T-helper 17 cell (primary cell): ENCODE measurements around the gene RPS16. TPM values are rescaled to one million over a fixed set of nuclear protein-coding genes. Genes with fewer than 3 reads are reported as not detected.
A peak's percentile ranks its signal among the peaks of the same experiment; 100 is the strongest.
"Not testable (repeated sequence)": the region's sequence is repeated elsewhere in the genome, so short reads cannot be mapped to it uniquely, and the experiment has no call there.

Experiments
- ATAC-seq: fragments of 150-1000 bp; cut with Tn5 transposase; 2 replicates; pipeline ENCODE4 v1.10.0; 2021; ENCODE audit warnings: mild to moderate bottlenecking, moderate library complexity
- DNase-seq, 3 donors: peaks; one replicate each; pipeline versions ENCODE4 v3.0.0 to v3.0.0-alpha.2; 2020 to 2021
- H3K9me3 ChIP-seq: one replicate; pipeline ENCODE4 v1.7.0; 2013; ENCODE audit warnings: low read length, mild to moderate bottlenecking; ENCODE audit not compliant: control insufficient read depth, poor library complexity, severe bottlenecking
- H3K27ac Mint-ChIP-seq: one replicate; pipeline ENCODE4 v1.8.0; 2022; ENCODE audit warnings: mild to moderate bottlenecking, moderate library complexity, mixed read lengths
- H3K27me3 Mint-ChIP-seq: one replicate; pipeline ENCODE4 v1.8.0; 2022; ENCODE audit warnings: mixed read lengths
- H3K36me3 Mint-ChIP-seq: one replicate; pipeline ENCODE4 v1.8.0; 2022; ENCODE audit warnings: low read depth, mixed read lengths
- H3K4me1 Mint-ChIP-seq: one replicate; pipeline ENCODE4 v1.8.0; 2022; ENCODE audit warnings: mild to moderate bottlenecking, mixed read lengths
- H3K4me3 Mint-ChIP-seq: one replicate; pipeline ENCODE4 v1.8.0; 2022; ENCODE audit warnings: mild to moderate bottlenecking, moderate library complexity, mixed read lengths
- total RNA-seq, 4 donors: library from RNA in 2 of 4; stranded (reverse) in 2 of 4; gene quantifications; one replicate each; pipeline ENCODE4 v1.2.3 and lab custom pipeline; 2022 to 2026

The RPS16 gene
- total RNA-seq, 2 donors from 2014 or later = 3,790 to 3,904 TPM

DNA sequence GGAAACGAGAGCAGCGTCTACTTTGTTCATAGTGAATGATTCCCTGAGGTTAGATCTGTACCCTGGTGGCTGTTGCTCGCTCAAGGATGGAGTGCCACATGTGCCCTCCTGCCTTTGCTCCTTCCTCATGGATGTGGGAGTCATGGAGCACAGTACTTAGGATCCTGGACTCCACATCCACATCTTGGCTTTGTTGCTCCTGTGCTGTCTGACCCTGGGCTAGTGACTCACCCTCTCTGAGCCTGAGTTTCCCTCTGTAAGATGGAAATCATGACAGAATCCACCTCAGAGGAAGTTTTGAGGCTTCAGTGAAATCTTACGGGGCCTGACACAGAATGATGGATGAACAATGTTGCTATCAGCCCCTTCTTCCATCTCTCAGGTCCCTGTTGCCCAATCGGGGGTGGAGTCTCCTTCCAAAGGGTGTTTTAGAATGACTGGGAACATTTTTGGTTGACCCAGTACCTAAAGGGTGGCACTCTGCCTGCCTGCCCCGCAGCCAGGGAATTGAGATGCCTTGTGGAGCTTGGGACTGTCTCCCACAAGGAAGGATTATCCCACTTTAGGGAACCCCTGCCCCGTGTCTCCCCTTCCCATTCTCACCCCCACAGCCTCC is 35.1 kb upstream of the RPS16 start:
- H3K4me1 Mint-ChIP-seq = peaks cover 10% of the 10 kb centered on the region
- no peaks in the 10 kb centered on the region for H3K9me3 ChIP-seq
- no peak overlapping the region for H3K27ac Mint-ChIP-seq
- no peak for ATAC-seq
- peaks cover 16% of the 10 kb centered on the region for H3K36me3 Mint-ChIP-seq
- no peak for DNase-seq
- no peak overlapping the region for H3K4me3 Mint-ChIP-seq
- no peaks in the 10 kb centered on the region for H3K27me3 Mint-ChIP-seq

DNA sequence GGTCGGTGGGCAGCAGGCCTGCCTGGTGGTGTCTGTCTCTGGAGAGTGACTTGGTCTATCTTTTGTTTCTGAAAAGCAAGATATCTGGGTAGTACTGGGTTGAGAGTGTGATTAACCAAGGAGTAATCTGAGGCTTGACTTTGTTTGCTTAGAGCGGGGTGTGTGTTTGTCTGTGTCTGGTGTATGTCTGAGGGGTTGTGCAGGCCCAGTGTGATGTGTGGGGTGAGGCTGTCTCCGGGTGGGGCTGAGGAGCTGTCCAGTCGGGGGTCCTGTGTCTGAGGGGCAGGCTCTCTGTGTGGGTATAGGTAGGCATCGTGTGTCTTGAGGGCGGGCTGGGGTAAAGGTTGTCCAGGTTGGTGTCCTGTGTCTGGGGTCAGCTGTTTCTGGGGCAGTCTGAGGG is 33.8 kb upstream of the RPS16 start:
- H3K4me1 Mint-ChIP-seq = peaks cover 11% of the 10 kb centered on the region
- peak overlapping the region; percentile 81 for H3K27ac Mint-ChIP-seq
- H3K9me3 ChIP-seq = no peaks in the 10 kb centered on the region
- H3K27me3 Mint-ChIP-seq = no peaks in the 10 kb centered on the region
- DNase-seq (no peak), ATAC-seq (no peak)
- H3K36me3 Mint-ChIP-seq = peaks cover 16% of the 10 kb centered on the region
- H3K4me3 Mint-ChIP-seq = no peak overlapping the region

DNA sequence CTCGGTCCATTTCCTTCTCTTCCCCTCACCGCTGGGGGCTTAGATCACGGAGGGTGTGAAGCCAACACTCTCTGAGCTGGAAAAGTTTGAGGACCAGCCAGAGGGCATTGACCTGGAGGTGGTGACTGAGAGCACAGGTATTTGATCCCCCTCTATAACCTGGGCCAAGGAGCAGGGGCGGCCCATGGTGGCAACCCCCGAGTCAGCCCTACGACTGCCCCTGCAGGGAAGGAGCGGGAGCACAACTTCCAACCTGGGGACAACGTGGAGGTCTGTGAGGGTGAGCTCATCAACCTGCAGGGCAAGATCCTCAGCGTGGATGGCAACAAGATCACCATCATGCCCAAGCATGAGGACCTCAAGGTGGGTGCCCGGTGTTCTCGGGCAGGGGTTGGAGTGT is 33.3 kb upstream of the RPS16 start:
- Mint-ChIP-seq H3K27me3 (no peaks in the 10 kb centered on the region), H3K4me1 (peaks cover 9% of the 10 kb centered on the region), H3K36me3 (peaks cover 16% of the 10 kb centered on the region), H3K4me3 (no peak overlapping the region), H3K27ac (peak overlapping the region; percentile 81)
- ATAC-seq = no peak
- H3K9me3 ChIP-seq = no peaks in the 10 kb centered on the region
- DNase-seq = no peak

DNA sequence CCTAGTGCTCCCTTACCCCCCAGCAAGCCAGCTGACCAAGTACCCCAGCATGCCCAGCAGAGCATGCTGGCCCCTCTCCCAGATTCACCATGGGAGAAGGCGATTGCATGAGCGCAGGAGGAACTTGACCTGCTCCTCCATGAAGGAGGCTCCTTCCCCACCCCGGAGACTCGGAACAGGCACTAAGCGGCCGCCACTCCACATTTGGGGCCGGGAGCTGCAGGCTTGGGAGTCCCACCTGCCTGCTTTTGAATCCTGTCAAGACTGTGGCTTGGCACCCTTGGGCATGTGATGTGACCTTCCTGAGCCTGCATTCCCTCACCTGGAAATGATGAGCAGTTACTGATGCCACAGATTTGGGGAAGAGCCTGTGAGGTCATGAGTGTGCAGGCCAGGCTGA is 32.2 kb upstream of the RPS16 start:
- H3K4me1 Mint-ChIP-seq = peaks cover 11% of the 10 kb centered on the region
- H3K27ac Mint-ChIP-seq = peak overlapping the region; percentile 41
- no peaks in the 10 kb centered on the region for H3K27me3 Mint-ChIP-seq
- H3K4me3 Mint-ChIP-seq = no peak overlapping the region
- no peaks in the 10 kb centered on the region for H3K9me3 ChIP-seq
- DNase-seq (no peak), ATAC-seq (no peak)
- H3K36me3 Mint-ChIP-seq = peaks cover 16% of the 10 kb centered on the region

DNA sequence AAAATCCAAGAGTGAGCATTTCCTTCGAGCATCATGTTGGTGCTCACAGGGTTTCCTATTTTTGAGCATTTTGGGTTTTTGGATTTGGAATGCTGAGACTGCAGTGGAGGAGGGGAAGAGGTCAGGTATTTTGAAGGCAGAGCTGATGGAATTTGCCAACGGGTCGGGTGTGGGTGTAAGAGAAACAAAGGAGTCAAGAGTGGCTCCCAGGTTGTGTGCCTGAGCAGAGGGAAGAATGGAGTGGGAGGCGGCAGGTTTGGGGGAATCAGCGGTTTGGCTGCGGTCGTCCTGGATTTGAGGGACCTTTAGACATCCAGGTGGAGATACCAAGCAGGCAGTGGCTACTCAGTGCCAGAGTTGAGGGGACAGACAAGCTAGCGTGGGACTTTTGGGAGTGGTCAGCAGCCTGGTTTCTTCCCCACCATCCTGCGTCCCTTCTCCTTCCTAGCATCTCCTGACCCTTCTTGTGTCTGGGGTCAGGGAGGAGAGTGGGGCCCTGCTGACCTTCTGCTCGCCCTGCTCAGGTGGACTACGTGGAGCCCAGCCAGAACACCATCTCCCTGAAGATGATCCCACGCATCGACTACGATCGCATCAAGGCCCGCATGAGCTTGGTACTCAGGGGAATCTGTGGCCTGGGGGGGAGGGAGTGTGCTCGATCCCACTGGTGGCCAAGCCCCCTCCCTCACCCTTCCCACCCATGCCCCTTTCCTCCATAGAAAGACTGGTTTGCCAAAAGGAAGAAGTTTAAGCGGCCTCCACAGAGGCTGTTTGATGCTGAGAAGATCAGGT is 30.4 kb upstream of the RPS16 start:
- peak overlapping the region; percentile 31 for H3K4me3 Mint-ChIP-seq
- no peaks in the 10 kb centered on the region for H3K27me3 Mint-ChIP-seq
- no peak overlapping the region for H3K27ac Mint-ChIP-seq
- no peaks in the 10 kb centered on the region for H3K9me3 ChIP-seq
- H3K36me3 Mint-ChIP-seq = peaks cover 14% of the 10 kb centered on the region
- no peak for ATAC-seq
- peaks cover 9% of the 10 kb centered on the region for H3K4me1 Mint-ChIP-seq
- DNase-seq = no peak

DNA sequence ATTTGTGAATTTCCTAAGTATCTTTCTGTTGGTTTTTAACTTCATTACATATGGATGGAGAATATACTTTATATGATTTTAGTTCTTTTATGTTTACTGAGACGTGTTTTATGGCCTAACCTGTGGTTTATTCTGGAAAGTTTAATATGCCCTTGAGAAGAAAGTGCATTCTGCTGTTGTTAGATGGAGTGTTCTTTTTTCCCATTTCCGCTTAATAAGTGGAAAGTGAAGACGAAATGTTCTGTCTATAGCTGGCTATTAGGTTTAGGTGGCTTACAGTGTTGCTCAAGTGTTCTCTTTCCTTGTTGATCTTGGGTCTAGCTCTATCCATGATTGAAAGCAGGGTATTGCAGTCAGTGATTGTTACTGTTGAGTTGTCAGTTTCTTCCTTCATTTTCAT is 27.7 kb upstream of the RPS16 start:
- Mint-ChIP-seq H3K36me3 (peaks cover 14% of the 10 kb centered on the region), H3K27ac (no peak overlapping the region), H3K4me3 (no peak overlapping the region), H3K27me3 (no peaks in the 10 kb centered on the region), H3K4me1 (peaks cover 8% of the 10 kb centered on the region)
- ATAC-seq (no peak), DNase-seq (no peak)
- H3K9me3 ChIP-seq = no peaks in the 10 kb centered on the region

DNA sequence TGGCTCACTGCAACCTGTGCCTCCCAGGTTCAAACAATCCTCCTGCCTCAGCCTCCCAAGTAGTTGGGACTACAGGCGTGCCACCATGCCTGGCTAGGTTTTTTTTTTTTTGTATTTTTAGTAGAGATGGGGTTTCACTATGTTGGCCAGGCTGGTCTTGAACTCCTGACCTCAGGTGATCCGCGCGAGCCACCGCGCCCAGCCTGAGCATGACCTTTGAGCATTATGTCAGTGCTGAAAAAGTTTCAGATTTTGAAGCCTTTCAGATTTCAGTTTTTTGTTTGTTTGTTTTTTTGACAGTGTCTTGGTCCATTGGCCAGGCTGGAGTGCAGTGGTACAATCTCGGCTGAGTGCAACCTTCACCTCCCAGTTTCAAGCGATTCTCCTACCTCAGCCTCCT is 15.5 kb upstream of the RPS16 start:
- Mint-ChIP-seq H3K36me3 (peaks cover 13% of the 10 kb centered on the region), H3K4me1 (peaks cover 51% of the 10 kb centered on the region), H3K27ac (peak overlapping the region; percentile 93)
- not testable (repeated sequence) for H3K4me3 Mint-ChIP-seq, H3K27me3 Mint-ChIP-seq, DNase-seq, H3K9me3 ChIP-seq, ATAC-seq

DNA sequence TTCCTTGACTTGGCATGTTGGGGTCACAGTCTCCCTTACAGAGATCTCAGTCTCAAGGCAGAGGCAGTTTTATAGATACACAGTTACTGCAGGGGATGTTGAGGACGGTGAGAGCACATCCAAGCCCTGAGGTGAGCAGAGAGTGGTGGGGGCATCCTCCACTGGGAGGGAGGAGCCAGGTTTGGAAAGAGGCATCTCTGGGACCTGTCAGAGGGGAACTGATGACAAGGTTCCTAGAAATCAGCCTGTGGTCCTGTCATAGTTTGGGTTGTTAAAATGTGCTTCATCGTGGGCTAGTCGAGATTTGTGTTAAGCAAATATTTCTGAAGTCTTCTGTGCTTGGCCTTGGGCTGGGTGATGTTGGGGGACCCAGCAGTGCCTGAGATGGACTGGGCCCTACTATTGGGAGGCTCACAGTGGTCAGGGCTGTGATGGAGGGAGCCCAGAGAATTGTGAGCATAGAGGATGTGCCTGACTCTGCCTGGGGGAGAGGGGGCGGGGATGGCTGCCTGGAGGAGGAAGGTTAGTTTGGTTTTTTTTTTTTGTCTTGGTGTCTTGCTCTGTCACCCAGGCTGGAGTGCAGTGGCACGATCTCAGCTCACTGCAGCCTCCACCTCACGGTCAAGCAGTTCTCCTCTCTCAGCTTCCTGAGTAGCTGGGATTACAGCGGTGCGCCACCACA is 13.5 kb upstream of the RPS16 start:
- no peaks in the 10 kb centered on the region for H3K9me3 ChIP-seq
- no peak for DNase-seq
- H3K27me3 Mint-ChIP-seq = no peaks in the 10 kb centered on the region
- peaks cover 63% of the 10 kb centered on the region for H3K4me1 Mint-ChIP-seq
- H3K36me3 Mint-ChIP-seq = peaks cover 21% of the 10 kb centered on the region
- peak overlapping the region; percentile 93 for H3K27ac Mint-ChIP-seq
- no peak for ATAC-seq
- peak overlapping the region; percentile 76 for H3K4me3 Mint-ChIP-seq

DNA sequence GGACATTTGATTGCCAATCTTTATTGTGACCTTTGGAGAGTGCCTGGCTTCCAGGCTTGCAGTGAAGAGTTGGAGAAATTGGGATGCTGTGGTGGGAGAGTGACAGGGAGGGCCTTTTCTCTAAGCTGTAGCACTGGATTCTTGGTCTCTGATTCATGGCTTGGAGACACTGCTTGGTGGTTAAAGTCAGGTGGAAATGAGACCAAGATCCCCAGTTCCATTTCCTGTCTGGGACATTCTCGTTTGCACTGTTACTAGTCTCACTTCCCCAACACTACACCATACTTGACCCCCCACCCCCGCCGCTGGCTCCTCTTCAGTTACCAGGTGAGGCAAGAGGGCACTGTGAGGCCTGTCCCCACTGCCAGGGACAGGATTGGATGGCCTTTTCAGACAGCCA is 12.5 kb upstream of the RPS16 start:
- peaks cover 63% of the 10 kb centered on the region for H3K4me1 Mint-ChIP-seq
- ATAC-seq = no peak
- DNase-seq = no peak
- H3K36me3 Mint-ChIP-seq = peaks cover 21% of the 10 kb centered on the region
- no peaks in the 10 kb centered on the region for H3K9me3 ChIP-seq
- no peaks in the 10 kb centered on the region for H3K27me3 Mint-ChIP-seq
- peak overlapping the region; percentile 93 for H3K27ac Mint-ChIP-seq
- H3K4me3 Mint-ChIP-seq = peak overlapping the region; percentile 99

DNA sequence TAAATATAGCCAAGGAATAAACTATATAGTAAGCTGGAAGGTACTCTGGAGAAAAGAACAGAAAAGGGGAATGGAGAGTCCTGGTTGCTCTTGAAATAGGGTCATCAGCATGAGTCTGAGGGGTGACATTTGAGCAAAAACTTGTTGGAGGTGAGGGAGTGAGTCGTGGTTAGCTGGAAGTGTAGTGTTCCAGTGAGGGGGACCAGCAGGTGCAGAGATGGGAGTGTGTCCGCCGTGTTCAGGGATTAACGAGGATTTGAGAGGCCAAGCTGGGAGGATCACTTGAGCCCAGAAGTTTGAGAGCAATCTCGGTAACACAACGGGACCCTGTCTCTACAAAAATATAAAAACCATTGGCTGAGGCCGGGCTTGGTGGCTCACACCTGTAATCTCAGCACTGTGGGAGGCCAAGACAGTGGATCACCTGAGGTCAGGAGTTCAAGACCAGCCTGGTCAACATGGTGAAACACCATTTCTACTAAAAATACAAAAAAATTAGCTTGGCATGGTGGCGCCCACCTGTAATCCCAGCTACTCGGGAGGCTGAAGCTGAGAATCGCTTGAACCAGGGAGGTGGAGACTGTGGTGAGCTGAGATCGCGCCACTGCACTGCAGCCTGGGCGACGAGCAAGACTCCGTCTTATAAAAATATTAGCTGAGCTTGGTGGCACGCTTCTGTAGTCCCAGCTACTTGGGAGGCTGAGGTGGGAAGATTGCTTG is 10.8 kb upstream of the RPS16 start:
- DNase-seq = no peak
- no peaks in the 10 kb centered on the region for H3K27me3 Mint-ChIP-seq

DNA sequence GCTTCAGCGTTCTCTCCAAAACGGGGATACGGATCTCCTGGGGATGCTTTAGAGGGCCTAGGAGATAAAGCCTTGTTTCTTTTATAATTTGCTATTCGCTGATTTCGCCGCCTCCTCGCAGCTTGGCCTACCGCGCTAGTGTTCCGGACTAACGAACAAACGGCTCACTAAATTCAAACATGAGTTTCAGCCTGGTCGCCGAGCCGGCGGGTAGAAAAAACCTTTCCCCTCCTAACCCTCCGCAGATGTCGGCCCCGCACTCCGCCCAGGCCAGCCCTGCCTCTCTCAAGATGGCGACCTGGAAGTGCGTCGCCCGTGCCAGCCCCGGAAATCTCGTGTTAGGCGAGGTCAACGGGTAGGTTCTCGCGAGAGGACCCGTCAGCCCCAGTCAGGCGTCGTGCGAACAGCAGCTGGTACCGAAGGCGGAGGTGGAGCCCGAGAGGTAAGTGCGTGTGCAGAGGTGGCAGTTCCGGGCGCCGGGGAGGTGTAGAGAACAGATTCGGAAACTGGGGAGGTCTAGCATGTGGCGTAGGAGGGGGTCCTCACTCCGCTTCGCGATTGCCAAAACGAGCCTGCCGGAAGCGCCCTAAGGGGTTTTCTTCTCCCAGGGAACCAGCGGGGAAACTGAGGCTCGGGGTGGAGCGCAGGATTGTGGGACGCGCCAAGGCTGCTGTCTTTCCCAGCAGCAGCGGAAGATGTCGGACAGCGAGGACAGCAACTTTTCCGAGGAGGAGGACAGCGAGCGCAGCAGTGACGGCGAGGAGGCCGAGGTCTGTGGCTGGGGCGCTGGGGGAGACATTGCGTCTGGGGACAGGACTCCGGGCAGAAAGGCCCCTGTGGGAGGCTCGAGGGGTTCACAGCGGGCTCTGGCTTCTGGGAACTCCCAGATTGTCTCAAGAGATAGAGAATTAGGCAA is 9.7 kb upstream of the RPS16 start, which contains the start of gene SUPT5H:
TSS of gene SUPT5H (plus strand) at position 387 of the 916 bp plus-strand sequence. CDS start at position 696, 309 bp downstream.
- DNase-seq = peak; percentile 92 to 96 (median 94)
- Mint-ChIP-seq H3K4me1 (peaks cover 45% of the 10 kb centered on the region), H3K4me3 (peak within 1 kb of the TSS; percentile 99), H3K27ac (peak within 1 kb of the TSS; percentile 100), H3K36me3 (peaks cover 8% of the 10 kb centered on the region), H3K27me3 (no peaks in the 10 kb centered on the region)
- peak; percentile 93 for ATAC-seq
- no peaks in the 10 kb centered on the region for H3K9me3 ChIP-seq

More for the DNA sequence above, 10.8 kb upstream of the RPS16 start:
- ATAC-seq = no peak
- Mint-ChIP-seq H3K27ac (peak overlapping the region; percentile 100), H3K4me3 (peak overlapping the region; percentile 99), H3K36me3 (peaks cover 8% of the 10 kb centered on the region), H3K4me1 (peaks cover 51% of the 10 kb centered on the region)
- no peaks in the 10 kb centered on the region for H3K9me3 ChIP-seq

DNA sequence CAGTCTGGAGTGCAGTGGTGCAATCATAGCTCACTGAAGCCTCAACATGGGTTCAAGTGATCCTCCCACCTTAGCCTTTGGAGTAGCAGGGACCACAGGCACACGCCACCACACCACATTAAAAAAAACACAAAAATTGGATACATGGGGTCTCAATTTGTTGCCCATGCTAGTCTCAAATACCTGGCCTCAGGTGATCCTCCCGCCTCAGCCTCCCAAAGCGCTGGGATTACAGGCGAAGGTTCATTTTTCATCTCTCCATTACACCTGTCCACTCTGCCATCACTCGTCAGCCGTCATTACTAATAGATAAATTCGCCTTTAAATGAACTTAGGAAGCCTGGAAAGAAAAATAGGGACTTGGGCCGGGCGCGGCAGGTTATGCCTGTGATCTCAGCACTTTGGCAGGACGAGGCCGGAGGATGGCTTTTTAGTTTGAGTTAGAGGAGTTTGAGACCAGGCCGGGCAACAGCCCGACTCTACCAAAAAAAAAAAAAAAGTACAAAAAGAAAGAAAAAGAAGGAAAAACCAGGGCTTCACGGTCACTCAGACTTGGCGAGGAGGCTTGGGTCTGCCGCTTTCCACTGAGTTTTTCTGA is 8.9 kb upstream of the RPS16 start:
- Mint-ChIP-seq H3K4me3 (peak overlapping the region; percentile 99), H3K27ac (peak overlapping the region; percentile 100), H3K4me1 (peaks cover 39% of the 10 kb centered on the region), H3K27me3 (no peaks in the 10 kb centered on the region), H3K36me3 (peaks cover 8% of the 10 kb centered on the region)
- no peaks in the 10 kb centered on the region for H3K9me3 ChIP-seq
- no peak for DNase-seq
- ATAC-seq = no peak
